ENCODE data around the gene WDR47.

The WDR47 gene

GRCh38 chr1:109084563-109085517 lies 42.9 kb upstream of the WDR47 start:
- DNase-seq = no peak
- Histone ChIP-seq H3K4me1 (no peaks in the 10 kb centered on the region), H3K36me3 (no peaks in the 10 kb centered on the region), H3K27me3 (no peaks in the 10 kb centered on the region), H3K9me3 (no peaks in the 10 kb centered on the region), H3K4me3 (ENCODE audit: low read depth, low read length) (no peak overlapping the region)
- TF ChIP-seq CTCF (IDR thresholded peaks at IDR 0.05; ENCODE audit: low read depth, low read length) = no peak

GRCh38 chr1:109083923-109084322 lies 42.0 kb upstream of the WDR47 start:
- no peak for DNase-seq
- no peaks in the 10 kb centered on the region for H3K9me3 ChIP-seq
- H3K27me3 ChIP-seq = no peaks in the 10 kb centered on the region
- no peaks in the 10 kb centered on the region for H3K36me3 ChIP-seq
- TF ChIP-seq CTCF (IDR thresholded peaks at IDR 0.05; ENCODE audit: low read depth, low read length) = no peak
- H3K4me1 ChIP-seq = no peaks in the 10 kb centered on the region
- no peak overlapping the region for H3K4me3 ChIP-seq (ENCODE audit: low read depth, low read length)

GRCh38 chr1:109083501-109083900 lies 41.6 kb upstream of the WDR47 start:
- no peaks in the 10 kb centered on the region for H3K9me3 ChIP-seq
- TF ChIP-seq CTCF (IDR thresholded peaks at IDR 0.05; ENCODE audit: low read depth, low read length) = no peak
- H3K36me3 ChIP-seq = no peaks in the 10 kb centered on the region
- no peak overlapping the region for H3K4me3 ChIP-seq (ENCODE audit: low read depth, low read length)
- H3K4me1 ChIP-seq = no peaks in the 10 kb centered on the region
- H3K27me3 ChIP-seq = no peaks in the 10 kb centered on the region
- DNase-seq = no peak

GRCh38 chr1:109080441-109081082 lies 38.7 kb upstream of the WDR47 start:
- no peaks in the 10 kb centered on the region for H3K9me3 ChIP-seq
- H3K4me3 ChIP-seq (ENCODE audit: low read depth, low read length) = no peak overlapping the region
- no peaks in the 10 kb centered on the region for H3K27me3 ChIP-seq
- TF ChIP-seq CTCF (IDR thresholded peaks at IDR 0.05; ENCODE audit: low read depth, low read length) = no peak
- no peak for DNase-seq
- no peaks in the 10 kb centered on the region for H3K36me3 ChIP-seq
- H3K4me1 ChIP-seq = no peaks in the 10 kb centered on the region

GRCh38 chr1:109079240-109079622 lies 37.3 kb upstream of the WDR47 start:
- no peak overlapping the region for H3K4me3 ChIP-seq (ENCODE audit: low read depth, low read length)
- H3K4me1 ChIP-seq = no peaks in the 10 kb centered on the region
- DNase-seq = no peak
- no peaks in the 10 kb centered on the region for H3K36me3 ChIP-seq
- no peak for TF ChIP-seq CTCF (IDR thresholded peaks at IDR 0.05; ENCODE audit: low read depth, low read length)
- no peaks in the 10 kb centered on the region for H3K27me3 ChIP-seq
- H3K9me3 ChIP-seq = no peaks in the 10 kb centered on the region

- DNase-seq = no peak
- TF ChIP-seq CTCF (IDR thresholded peaks at IDR 0.05; ENCODE audit: low read depth, low read length) = no peak
- Histone ChIP-seq H3K4me1 (no peaks in the 10 kb centered on the region), H3K36me3 (no peaks in the 10 kb centered on the region; the same call in 1 of the 2 replicates), H3K9me3 (no peaks in the 10 kb centered on the region), H3K27me3 (no peaks in the 10 kb centered on the region), H3K4me3 (ENCODE audit: low read depth, low read length) (no peak overlapping the region)
These were observed 36.4 kb upstream of the WDR47 start for GRCh38 chr1:109078317-109078716.
